ENCODE measurements around the gene TSSC4. TPM values are rescaled to one million over a fixed set of nuclear protein-coding genes. Genes with fewer than 3 reads are reported as not detected.
"Not testable (repeated sequence)": the region's sequence is repeated elsewhere in the genome, so short reads cannot be mapped to it uniquely, and the experiment has no call there.

TSSC4 gene
- total RNA-seq (ENCODE audit: unreplicated experiment), result 48.4 TPM
- long read RNA-seq, transcript TSSC4-201 (3 exons, 1,686 nt), result major isoform, 52 of 64 reads
- long read RNA-seq, transcript TSSC4-210 (2 exons, 912 nt), result minor isoform, 9 of 64 reads
- long read RNA-seq, partial matches to known transcripts, result 1 of 64 reads
- long read RNA-seq, other reads (novel, unspliced or antisense), result 1 of 64 reads

- Mint-ChIP-seq H3K27ac (ENCODE audit: unreplicated experiment) (peak within 1 kb of the TSS; percentile 90), H3K4me1 (ENCODE audit: unreplicated experiment) (peaks cover 4% of the 10 kb centered on the region), H3K9me3 (ENCODE audit: unreplicated experiment) (no peaks in the 10 kb centered on the region), H3K27me3 (ENCODE audit: unreplicated experiment) (peaks cover 5% of the 10 kb centered on the region), H3K36me3 (ENCODE audit: low read depth, unreplicated experiment) (peaks cover 6% of the 10 kb centered on the region), H3K4me3 (ENCODE audit: unreplicated experiment) (peak within 1 kb of the TSS; percentile 92)
- peak; percentile 95 for TF ChIP-seq CTCF (IDR thresholded peaks at IDR 0.05; ENCODE audit: unreplicated experiment)
- peak; percentile 100 for DNase-seq (ENCODE audit: low spot score)
Observed at GRCh38 chr11:2400069-2400761, at the start of gene TSSC4. Gene TSSC4 (plus strand): TSS chr11:2400750. CDS start chr11:2402634, 1,884 bp downstream.

- Mint-ChIP-seq H3K27ac (ENCODE audit: unreplicated experiment) (no peak overlapping the region), H3K9me3 (ENCODE audit: unreplicated experiment) (peaks cover 12% of the 10 kb centered on the region), H3K36me3 (ENCODE audit: low read depth, unreplicated experiment) (peaks cover 27% of the 10 kb centered on the region), H3K4me3 (ENCODE audit: unreplicated experiment) (no peak overlapping the region), H3K27me3 (ENCODE audit: unreplicated experiment) (peaks cover 6% of the 10 kb centered on the region), H3K4me1 (ENCODE audit: unreplicated experiment) (no peaks in the 10 kb centered on the region)
- TF ChIP-seq CTCF (IDR thresholded peaks at IDR 0.05; ENCODE audit: unreplicated experiment), result no peak
- no peak for DNase-seq (ENCODE audit: low spot score)
Observed at GRCh38 chr11:2351701-2352100, 48.8 kb upstream of the TSSC4 start.

GRCh38 chr11:2352420-2352819, 48.1 kb upstream of the TSSC4 start:
- Mint-ChIP-seq H3K4me1 (ENCODE audit: unreplicated experiment) (no peaks in the 10 kb centered on the region), H3K27me3 (ENCODE audit: unreplicated experiment) (peaks cover 7% of the 10 kb centered on the region)

GRCh38 chr11:2355000-2355644, 45.4 kb upstream of the TSSC4 start:
- peaks cover 14% of the 10 kb centered on the region for H3K36me3 Mint-ChIP-seq (ENCODE audit: low read depth, unreplicated experiment)
- peaks cover 14% of the 10 kb centered on the region for H3K27me3 Mint-ChIP-seq (ENCODE audit: unreplicated experiment)
- H3K4me1 Mint-ChIP-seq (ENCODE audit: unreplicated experiment), result no peaks in the 10 kb centered on the region
- TF ChIP-seq CTCF (IDR thresholded peaks at IDR 0.05; ENCODE audit: unreplicated experiment), result no peak
- H3K9me3 Mint-ChIP-seq (ENCODE audit: unreplicated experiment), result peaks cover 3% of the 10 kb centered on the region
- H3K27ac Mint-ChIP-seq (ENCODE audit: unreplicated experiment), result no peak overlapping the region
- no peak for DNase-seq (ENCODE audit: low spot score)
- H3K4me3 Mint-ChIP-seq (ENCODE audit: unreplicated experiment), result no peak overlapping the region

More at GRCh38 chr11:2352420-2352819, 48.1 kb upstream of the TSSC4 start:
- TF ChIP-seq CTCF (IDR thresholded peaks at IDR 0.05; ENCODE audit: unreplicated experiment), result no peak
- no peak for DNase-seq (ENCODE audit: low spot score)
- H3K9me3 Mint-ChIP-seq (ENCODE audit: unreplicated experiment), result peaks cover 12% of the 10 kb centered on the region
- H3K36me3 Mint-ChIP-seq (ENCODE audit: low read depth, unreplicated experiment), result peaks cover 28% of the 10 kb centered on the region
- no peak overlapping the region for H3K27ac Mint-ChIP-seq (ENCODE audit: unreplicated experiment)
- H3K4me3 Mint-ChIP-seq (ENCODE audit: unreplicated experiment), result no peak overlapping the region

- H3K27ac Mint-ChIP-seq (ENCODE audit: unreplicated experiment), result no peak overlapping the region
- H3K4me3 Mint-ChIP-seq (ENCODE audit: unreplicated experiment), result no peak overlapping the region
- H3K4me1 Mint-ChIP-seq (ENCODE audit: unreplicated experiment), result no peaks in the 10 kb centered on the region
- H3K9me3 Mint-ChIP-seq (ENCODE audit: unreplicated experiment), result no peaks in the 10 kb centered on the region
- H3K27me3 Mint-ChIP-seq (ENCODE audit: unreplicated experiment), result peaks cover 17% of the 10 kb centered on the region
- peaks cover 7% of the 10 kb centered on the region for H3K36me3 Mint-ChIP-seq (ENCODE audit: low read depth, unreplicated experiment)
- no peak for TF ChIP-seq CTCF (IDR thresholded peaks at IDR 0.05; ENCODE audit: unreplicated experiment)
- DNase-seq (ENCODE audit: low spot score), result no peak
Observed at GRCh38 chr11:2357246-2357645, 43.3 kb upstream of the TSSC4 start.

- not testable (repeated sequence) for H3K9me3 Mint-ChIP-seq (ENCODE audit: unreplicated experiment); DNase-seq (ENCODE audit: low spot score); H3K4me1 Mint-ChIP-seq (ENCODE audit: unreplicated experiment); H3K27ac Mint-ChIP-seq (ENCODE audit: unreplicated experiment); H3K4me3 Mint-ChIP-seq (ENCODE audit: unreplicated experiment); H3K36me3 Mint-ChIP-seq (ENCODE audit: low read depth, unreplicated experiment)
- peaks cover 17% of the 10 kb centered on the region for H3K27me3 Mint-ChIP-seq (ENCODE audit: unreplicated experiment)
Observed at GRCh38 chr11:2357651-2358050, 42.9 kb upstream of the TSSC4 start.

All from endothelial cell (in vitro differentiated cells).